GM19397 (cell line): Measurements from ENCODE around the gene UMODL1.
"Not testable (repeated sequence)": the region's sequence is repeated elsewhere in the genome, so short reads cannot be mapped to it uniquely, and the experiment has no call there.

Source experiments
- ATAC-seq: cut with Tn5 transposase; IDR thresholded peaks from one replicate; pipeline ENCODE4 v1.9.1; 2021; ENCODE audit warnings: mild to moderate bottlenecking, moderate library complexity; ENCODE audit not compliant: unreplicated experiment

UMODL1 gene

DNA sequence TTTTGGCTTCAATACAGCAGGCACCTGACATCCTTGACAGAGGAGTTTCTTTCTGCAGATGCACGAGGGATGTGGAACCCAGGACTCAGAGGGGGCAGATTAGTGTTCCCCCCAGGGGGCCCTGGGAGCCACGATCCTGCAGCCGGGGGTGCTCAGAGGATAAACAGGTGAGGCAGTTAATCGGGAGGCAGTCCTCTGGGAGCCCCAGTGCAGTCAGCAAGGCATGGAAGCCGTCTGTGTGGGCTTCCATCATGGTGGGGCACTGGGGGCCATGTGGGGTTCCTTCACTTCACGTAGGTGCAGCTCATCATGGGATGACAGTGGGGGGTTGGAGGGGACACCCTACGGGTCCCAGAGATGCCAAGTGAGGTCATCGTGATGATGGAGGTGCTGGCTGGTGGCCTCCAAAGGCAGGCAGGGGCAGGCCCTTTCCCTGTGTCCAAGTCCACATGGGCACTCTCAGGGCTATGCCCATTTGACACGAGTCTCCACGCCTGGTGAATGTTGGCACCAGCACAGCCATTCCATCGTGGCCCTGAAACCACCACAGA is 88.5 kb downstream of the UMODL1 start:
- no peak for ATAC-seq

DNA sequence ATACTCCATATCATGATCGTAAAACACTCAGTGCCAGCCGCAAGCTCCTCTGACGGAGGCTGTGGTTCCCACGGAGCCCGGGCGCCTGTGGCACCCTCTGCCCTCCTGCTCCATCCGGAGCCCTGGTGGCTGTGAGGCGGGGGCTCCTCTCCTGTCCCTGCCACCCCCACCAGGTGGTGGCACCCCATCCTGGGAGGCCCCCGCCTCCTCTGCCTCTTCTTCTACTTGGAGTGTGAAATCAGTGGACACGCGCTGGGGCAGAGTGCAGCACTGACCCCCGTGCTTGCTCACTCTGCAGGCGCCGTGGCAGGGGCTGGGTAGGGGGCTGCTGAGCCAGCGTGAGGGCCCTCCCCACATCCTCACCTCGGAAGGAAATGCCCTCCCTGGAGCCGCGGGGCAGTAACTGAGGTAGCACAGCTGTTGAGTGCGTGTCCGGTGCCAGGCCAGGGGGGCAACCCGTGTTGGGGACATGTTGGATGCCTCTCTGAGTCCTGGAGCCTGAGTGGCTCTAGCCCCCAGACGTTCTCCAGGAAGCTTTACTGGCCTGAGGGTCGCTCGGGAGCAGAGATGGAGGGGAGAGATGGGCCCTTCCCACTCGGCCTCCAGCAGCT is 89.1 kb downstream of the UMODL1 start:
- no peak for ATAC-seq

DNA sequence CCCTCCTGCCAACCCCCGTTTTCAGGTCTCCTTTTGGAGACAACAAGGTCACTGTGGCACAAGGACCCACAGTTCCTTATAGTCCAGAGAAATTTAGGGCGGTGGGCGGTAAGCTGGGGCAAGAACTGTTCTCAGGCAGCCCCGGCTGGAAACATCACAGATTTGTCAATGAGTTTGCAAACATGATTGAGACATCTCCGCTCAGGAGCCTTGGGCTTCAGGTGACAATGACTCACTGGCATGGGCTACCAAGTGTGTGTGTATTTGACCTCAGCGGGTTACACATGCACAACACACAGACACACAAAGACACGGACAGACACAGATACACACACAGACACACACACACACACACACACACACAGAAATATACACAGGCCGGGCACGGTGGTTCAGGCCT is 89.6 kb downstream of the UMODL1 start:
- no peak for ATAC-seq

DNA sequence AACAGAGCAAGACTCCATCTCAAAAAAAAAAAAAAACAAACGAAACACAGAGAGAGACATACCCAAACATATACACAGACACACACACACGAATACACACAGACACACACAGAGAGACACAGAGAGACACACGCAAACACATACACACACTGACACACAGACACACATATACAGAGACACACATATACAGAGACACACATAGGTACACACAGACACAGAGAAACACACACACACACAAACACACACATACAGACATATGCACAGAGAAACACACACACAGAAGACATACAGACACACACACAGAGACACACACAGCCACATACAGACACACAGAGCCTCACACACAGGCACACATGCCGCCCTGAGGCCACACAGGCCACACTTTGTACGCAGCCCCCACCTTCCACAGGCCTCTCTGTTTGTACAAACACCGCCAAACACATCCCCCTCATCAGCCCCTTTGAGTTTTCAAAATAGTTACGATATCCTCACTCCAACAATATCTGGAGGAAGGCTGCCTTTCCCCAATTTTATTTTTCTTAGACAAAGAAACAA is 90.4 kb downstream of the UMODL1 start:
- no peak for ATAC-seq

DNA sequence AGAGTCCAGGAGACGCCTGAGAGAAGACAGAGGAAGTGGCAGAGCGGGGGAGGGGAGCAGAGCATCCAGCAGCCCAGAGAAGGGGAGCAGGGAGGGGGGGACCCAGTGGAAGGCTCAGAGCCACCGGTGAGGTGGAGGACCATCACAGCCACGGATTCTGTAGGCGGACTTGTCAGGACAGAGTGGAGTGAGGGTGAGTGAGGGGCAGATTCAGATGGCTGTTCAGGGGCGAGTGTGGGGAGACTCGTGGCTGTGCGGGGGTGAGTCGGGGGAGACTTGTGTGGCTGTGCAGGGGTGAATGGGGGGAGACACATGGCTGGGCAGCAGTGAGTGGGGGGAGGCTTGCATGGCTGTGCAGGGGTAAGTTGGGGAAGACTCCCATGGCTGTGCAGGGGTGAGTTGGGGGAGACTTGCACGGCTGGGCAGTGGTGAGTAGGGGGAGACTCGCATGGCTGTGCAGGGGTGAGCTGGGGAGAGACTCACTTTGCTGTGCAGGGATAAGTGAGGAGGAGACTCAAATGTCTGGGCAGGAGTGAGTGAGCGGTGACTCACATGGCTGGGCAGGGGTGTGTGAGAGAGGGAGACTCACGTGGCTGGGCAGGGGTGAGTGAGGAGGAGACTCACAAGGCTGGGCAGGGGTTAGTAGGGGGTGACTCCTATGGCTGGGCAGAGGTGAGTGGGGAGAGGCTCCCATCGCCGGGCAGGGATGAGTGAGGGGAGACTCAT is 91.0 kb downstream of the UMODL1 start:
- ATAC-seq = no peak

DNA sequence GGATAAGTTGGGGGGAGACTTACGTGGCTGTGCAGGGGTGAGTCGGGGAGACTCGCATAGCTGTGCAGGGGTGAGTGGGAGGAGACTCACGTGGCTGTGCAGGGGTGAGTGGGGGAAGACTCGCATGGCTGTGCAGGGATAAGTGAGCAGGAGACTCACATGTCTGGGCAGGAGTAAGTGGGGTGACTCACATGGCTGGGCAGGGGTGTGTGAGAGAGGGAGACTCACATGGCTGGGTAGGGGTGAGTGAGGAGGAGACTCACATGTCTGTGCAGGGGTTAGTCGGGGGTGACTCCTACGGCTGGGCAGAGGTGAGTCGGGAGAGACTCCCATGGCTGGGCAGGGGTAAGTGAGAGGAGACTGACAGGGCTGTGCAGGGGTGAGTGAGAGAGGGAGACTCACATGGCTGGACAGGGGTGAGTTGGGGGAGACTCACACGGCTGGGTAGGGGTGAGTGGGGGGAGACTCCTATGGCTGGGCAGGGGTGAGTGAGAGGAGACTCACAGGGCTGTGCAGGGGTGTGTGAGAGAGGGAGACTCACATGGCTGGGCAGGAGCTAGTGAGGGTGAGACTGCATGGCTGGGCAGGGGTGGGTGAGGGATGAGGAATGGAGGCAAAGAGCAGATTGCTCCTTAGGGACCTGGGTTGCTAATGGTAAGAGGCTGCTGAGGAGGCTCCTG is 91.9 kb downstream of the UMODL1 start:
- ATAC-seq = no peak

DNA sequence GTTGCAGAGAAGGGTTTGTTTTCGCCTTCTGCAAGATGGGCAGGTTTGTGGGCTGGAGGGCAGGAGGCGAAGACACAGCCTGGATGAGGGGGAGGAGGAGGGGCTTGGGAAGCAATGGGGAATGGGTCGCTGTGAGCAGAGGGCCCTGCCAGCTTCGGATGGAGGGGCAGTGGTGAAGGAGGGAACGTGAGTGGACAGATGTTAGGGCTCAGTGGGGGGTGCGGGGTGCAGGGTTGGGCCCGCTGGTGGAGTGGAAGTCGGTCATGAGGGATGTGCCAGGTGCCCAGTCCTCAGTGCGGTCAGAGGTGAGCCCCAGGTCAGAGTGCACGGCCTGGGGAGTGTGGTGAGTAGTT is 92.4 kb downstream of the UMODL1 start:
- no peak for ATAC-seq

DNA sequence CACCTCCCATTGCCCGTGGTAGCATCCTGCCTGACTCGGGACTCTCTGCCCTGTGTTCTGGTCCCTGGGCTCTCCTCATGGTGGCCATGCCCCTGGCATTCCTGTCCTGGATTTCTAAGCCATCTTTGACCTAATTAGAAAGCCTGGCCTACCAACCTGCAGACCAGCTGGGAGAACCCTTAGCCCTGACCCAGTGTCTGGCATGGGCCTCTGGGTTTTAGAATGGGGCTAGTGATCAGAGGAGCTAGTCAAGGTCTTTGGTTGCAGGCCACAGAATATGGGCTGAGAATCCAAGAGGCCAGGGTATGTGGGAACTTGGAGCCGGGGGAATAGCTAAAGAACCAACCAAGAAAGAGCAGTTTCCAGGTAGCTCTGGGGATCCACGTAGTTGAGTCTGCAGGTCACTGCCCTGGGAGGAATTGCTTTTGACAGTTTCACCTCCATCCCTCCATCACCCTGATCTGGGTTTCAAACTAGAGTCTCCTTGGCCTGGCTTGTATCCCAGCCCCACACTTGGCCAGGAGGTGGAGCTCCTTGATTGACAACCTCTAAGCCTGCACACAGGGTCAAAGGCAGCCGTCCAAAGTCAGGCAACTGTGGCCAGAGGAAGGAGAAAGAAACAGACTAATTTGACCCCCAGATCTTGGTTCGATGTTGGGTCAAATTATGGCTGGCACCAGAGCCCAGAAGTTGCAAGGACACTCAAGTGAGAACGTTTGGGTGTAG is 93.1 kb downstream of the UMODL1 start:
- ATAC-seq = no peak

DNA sequence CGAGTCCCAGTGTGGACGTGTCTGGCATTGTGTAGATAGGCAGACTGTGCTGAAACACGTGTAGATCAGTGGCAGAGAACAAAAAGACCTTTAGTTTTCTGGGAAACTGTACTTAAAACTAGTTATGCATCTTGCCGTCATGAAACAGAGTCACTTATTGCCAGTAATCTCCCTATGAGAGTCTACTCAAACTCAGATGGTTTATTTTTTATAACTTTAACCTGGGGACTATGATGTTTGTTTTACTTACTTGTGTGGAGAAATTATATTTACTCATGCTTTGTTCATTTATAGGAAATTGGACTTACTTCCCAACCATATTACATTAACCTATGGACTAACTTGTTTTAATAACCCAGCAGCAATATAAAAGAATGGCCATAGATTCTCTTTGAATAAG is 93.7 kb downstream of the UMODL1 start:
- ATAC-seq = no peak

DNA sequence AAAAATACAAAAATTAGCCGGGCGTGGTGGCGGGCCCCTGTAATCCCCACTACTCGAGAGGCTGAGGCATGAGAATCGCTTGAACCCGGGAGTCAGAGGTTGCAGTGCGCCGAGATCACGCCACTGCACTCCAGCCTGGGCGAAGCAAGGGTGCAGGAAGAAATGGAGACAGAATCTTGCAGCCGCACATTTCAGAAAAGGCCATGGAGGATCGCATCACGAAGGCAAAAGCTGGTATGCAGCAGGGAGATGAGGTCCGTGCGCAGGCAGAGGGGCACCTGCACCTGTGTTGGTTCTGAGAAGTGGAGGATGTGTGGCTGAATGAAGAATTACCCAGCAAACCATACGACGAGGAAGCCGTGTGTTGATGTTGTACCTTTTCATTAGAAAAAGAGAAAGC is 94.8 kb downstream of the UMODL1 start:
- ATAC-seq = no peak

DNA sequence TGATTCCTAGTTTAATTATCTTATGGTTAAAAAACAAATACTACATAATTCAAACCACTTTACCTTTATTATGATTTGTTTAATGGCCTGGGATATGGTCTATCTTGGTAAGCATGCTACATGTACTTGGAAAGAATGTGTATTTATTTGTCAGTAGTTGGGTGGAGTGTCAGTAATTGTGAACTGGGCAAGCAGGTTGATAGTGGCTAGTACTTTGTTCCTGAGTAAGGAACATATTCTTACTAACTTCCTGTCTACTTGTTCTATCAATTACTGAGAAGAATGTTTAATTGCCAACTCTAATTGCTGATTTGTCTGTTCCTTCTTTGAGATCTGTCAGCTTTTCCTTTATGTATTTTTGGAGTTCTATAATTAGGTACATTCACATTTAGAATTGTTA is 98.6 kb downstream of the UMODL1 start:
- ATAC-seq = no peak

DNA sequence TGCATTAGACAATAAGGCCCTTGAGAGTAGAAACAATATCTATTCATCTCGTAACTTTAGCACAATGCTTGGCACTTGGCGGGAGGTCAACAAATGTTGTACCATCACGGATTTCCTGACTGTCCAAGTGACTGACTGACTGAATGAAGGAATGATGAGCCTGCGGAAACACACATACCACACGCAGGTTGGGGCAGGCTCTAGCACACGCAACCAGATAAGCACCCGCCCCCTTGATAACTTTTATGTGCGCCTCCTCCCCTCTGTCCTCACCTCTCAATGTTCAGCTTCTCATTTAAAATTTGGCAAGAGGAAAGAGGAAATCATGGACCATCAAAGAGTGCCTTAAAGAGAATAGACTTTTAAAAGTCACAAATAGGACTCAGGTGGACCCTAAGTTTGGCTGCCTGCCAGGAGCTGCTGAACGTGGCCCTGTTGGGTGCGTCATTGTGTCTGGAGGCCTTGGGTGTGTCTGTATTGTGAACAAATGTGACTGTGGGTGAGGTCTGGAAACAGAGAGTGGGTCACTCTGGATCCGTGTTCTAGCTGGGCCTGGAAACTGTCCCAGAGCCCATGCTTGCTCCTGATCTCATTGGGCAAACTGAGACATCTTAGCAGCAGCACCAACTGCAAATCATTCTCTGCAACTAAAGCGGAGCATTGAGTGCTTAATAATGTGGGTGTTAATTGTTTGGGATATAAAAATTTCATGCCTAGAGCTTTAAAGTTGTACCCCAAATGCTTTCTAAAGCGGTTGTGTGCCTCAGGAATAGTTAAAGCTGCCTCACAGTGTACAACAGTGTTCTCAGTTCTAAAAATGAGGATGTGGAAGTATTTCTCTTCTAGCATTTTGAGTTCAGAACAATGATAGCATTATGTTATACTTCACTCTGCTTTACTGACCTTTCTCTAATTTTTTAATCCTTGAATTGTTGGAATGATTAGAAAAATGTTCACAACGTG is 100.3 kb downstream of the UMODL1 start:
- no peak for ATAC-seq

DNA sequence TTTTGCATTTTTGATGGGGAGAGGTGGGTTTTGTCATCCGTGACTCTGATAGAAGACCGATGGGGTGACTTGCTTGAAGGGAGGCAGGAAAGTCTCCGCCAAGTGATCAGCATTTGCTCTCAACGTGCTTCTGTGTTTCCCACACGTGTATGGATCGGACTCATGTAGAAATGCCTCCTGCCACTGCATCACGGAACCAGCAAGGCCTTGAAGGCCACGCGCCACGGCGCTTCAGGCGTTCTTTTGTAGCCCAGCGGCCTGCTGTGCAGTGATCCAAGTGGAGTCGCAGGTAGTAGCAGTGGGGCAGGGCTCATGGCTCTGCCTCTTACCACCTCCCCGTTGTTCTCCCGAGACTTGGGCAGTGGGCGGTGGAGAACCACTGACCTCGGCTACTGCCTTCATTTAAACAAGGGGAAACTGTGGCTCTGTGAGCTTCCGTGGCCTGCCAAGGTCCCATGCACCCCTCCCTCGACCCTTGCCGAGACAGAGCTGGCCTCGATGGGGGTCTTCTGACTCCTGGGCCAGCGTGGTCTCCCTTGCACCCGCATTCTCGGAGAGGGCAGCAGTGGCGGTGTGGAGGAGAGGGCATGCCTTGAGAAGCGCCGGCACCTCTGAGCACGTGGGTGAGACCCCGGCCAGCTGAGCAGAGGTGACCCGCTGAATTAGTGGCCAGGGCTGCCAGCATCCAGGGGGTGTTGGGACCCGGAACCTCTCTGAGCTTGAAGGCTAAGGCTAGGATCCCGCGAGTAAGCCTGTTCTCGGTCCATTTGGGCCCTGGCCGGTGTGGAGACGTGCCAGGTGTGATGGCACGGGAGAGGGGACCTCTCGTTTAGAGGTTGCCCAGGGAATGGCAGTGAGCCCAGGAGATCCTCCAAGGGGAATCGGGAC is 101.7 kb downstream of the UMODL1 start:
- ATAC-seq = no peak

DNA sequence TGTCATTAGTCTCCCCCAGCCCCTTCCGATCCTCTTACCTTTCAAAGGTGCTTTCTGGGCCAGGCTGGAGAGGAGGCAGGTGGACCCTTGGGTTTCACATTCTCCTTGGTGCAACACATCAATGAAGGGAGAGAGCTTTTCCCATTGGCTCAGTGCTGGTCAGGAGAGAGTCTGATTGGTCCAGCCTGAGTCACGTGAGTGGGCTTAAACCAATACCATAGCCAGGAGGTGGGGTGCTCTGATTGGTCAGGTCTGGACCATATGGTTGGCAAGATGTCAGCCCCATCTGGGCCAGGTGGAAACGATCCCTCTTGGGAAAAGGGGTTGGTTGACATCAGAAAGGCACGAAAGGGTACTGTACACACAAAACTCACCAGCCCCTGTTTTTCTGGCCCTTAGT is 103.1 kb downstream of the UMODL1 start:
- no peak for ATAC-seq

DNA sequence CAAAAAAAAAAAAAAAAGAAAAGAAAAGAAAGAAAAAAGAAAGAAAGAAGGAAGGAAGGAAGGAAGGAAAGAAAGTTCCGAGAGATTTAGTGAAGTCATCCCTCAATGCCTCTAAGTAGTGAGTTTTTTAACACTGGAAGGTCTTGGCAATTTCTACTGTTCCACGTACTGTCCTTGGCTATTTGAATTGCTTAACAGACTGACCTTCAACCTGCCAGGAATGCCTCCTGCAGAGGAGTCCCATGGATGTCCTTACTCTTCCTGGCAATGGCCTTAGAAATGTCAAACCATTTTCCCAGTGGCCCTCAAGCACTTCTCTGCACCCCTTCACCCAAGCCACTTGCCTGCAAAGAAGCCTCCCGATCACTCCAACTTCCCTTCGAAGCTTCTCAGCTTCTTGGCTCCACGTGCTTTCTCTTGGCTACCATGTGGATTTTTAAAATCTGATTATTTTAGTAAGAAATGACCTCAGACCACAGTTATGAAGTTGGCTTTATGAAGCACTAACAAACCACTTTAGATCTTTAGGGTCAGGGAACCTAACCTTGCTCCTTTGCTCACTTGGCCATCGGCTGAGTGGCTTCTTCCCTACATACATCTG is 104.1 kb downstream of the UMODL1 start:
- no peak for ATAC-seq

DNA sequence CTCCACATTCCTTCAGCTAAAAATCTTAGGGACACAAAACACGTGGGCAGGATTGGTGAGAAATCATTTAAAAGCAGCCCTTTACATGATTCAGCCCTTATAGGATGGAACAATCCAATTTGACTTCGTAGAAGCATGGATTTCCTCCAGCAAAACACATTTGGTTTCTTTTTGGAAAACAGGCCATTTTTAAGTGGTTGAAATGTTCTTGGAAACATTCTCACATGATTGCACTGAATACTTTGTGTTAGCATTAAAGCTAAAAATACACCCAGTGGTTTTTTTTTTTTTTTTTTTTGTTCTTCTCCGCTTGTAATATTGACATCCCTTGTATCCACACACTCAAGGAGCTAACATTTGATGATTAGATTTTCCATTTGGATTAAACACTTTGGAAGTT is 105.7 kb downstream of the UMODL1 start:
- ATAC-seq = no peak

DNA sequence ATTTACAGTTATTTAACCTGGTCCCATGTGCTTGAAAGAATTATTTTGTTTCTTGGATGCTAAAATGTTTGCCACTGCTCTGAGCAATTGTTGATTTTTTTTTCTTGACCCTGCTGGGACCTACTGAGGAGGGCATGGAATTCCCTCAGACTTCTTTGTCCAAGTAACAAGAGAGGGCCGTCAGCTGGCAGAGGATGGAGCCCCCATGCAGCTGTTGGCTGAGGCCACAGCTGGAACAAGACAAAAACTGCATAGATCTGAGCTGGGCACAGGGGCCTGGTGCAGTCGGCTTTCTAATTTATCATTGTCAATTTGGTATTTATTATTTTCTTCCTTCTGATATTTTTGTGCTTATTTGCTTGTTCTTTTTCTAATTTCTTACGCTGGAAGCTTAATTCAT is 108.2 kb downstream of the UMODL1 start:
- ATAC-seq = no peak

DNA sequence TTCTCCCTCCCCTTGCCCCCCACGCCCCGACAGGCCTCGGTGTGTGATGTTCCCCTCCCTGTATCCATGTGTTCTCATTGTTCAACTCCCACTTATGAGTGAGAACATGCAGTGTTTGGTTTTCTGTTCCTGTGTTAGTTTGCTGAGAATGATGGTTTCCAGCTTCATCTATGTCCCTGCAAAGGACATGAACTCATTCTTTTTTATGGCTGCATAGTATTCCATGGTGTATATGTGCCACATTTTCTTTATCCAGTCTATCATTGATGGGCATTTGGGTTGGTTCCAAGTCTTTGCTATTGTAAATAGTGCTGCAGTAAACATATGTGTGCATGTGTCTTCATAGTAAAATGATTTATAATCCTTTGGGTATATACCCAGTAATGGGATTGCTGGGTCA is 108.9 kb downstream of the UMODL1 start:
- not testable (repeated sequence) for ATAC-seq
